Adrenal gland (tissue), 5 donors: Measurements from ENCODE around the gene SNX9.

Source experiments
- CTCF ChIP-seq, 6 experiments: fragments of 450-650 bp in 4 of 6; fragments of 200-600 bp in 2 of 6; sonication (generic) in 1 of 6; IDR thresholded peaks; 1 replicate in 5 of 6; 2 replicates in 1 of 6; pipeline versions ENCODE4 v1.5.1 to v1.8.0; 2016 to 2021; ENCODE audit warnings: antibody characterized with exemption in 6 of 6, mild to moderate bottlenecking in 2 of 6, moderate library complexity in 1 of 6
- POLR2A ChIP-seq, 2 donors: fragments of 450-650 bp; IDR thresholded peaks; one replicate each; pipeline ENCODE4 v1.6.1; 2017; ENCODE audit warnings: antibody characterized with exemption in 2 of 2, mild to moderate bottlenecking in 2 of 2, moderate library complexity in 1 of 2
- donor health status: DM: no; HTN: no; CAD: no.

- TF ChIP-seq CTCF (IDR thresholded peaks at IDR 0.05) (no peak), POLR2A (IDR thresholded peaks at IDR 0.05) (no peak)
Measured at GRCh38 chr6:157943249-157943963, 120.4 kb downstream of the SNX9 start.
